GM15510 (cell line): Measurements from ENCODE around the gene NPTX1.

Source experiments
- POLR2A ChIP-seq: IDR thresholded peaks from 3 replicates; pipeline ENCODE4 v1.6.1; 2011; ENCODE audit warnings: borderline replicate concordance; ENCODE audit not compliant: insufficient read length; ENCODE audit errors: extremely low read depth

NPTX1 gene

GRCh38 chr17:80428363-80428762 lies 48.0 kb downstream of the NPTX1 start:
- TF ChIP-seq POLR2A = no peak

GRCh38 chr17:80427366-80428282 lies 48.8 kb downstream of the NPTX1 start:
- TF ChIP-seq POLR2A = no peak

- no peak for TF ChIP-seq POLR2A
These were observed 49.6 kb downstream of the NPTX1 start for GRCh38 chr17:80426671-80427326.

- no peak for TF ChIP-seq POLR2A
These were observed 50.5 kb downstream of the NPTX1 start for GRCh38 chr17:80425835-80426426.

- TF ChIP-seq POLR2A = no peak
These were observed 51.3 kb downstream of the NPTX1 start for GRCh38 chr17:80424878-80425765.

- no peak for TF ChIP-seq POLR2A
These were observed 52.1 kb downstream of the NPTX1 start for GRCh38 chr17:80424261-80424660.

GRCh38 chr17:80423536-80424225 lies 52.7 kb downstream of the NPTX1 start:
- TF ChIP-seq POLR2A = no peak

- TF ChIP-seq POLR2A = no peak
These were observed 53.4 kb downstream of the NPTX1 start for GRCh38 chr17:80422981-80423380.

GRCh38 chr17:80422276-80422675 lies 54.1 kb downstream of the NPTX1 start:
- no peak for TF ChIP-seq POLR2A

- TF ChIP-seq POLR2A = no peak
These were observed 54.9 kb downstream of the NPTX1 start for GRCh38 chr17:80421381-80422090.

- no peak for TF ChIP-seq POLR2A
These were observed 57.2 kb downstream of the NPTX1 start for GRCh38 chr17:80419255-80419654.

- no peak for TF ChIP-seq POLR2A
These were observed 57.8 kb downstream of the NPTX1 start for GRCh38 chr17:80418589-80418988.
